ENCODE data around the gene TPSAB1.
"Not testable (repeated sequence)": the region's sequence is repeated elsewhere in the genome, so short reads cannot be mapped to it uniquely, and the experiment has no call there.

The TPSAB1 gene

GRCh38 chr16:1265826-1266225 is 25.3 kb downstream of the TPSAB1 start:
- H3K4me3 ChIP-seq (replicated peaks in 1 of 2; ENCODE audit: low read depth in 2 of 2, low read length in 2 of 2), result no peak overlapping the region
- DNase-seq (ENCODE audit: low read depth in 2 of 2), result no peak
- TF ChIP-seq, protein P1, sequence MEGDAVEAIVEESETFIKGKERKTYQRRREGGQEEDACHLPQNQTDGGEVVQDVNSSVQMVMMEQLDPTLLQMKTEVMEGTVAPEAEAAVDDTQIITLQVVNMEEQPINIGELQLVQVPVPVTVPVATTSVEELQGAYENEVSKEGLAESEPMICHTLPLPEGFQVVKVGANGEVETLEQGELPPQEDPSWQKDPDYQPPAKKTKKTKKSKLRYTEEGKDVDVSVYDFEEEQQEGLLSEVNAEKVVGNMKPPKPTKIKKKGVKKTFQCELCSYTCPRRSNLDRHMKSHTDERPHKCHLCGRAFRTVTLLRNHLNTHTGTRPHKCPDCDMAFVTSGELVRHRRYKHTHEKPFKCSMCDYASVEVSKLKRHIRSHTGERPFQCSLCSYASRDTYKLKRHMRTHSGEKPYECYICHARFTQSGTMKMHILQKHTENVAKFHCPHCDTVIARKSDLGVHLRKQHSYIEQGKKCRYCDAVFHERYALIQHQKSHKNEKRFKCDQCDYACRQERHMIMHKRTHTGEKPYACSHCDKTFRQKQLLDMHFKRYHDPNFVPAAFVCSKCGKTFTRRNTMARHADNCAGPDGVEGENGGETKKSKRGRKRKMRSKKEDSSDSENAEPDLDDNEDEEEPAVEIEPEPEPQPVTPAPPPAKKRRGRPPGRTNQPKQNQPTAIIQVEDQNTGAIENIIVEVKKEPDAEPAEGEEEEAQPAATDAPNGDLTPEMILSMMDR (IDR thresholded peaks at IDR 0.05; ENCODE audit: low read depth, low read length), result no peak

GRCh38 chr16:1269418-1269817 is 28.9 kb downstream of the TPSAB1 start:
- H3K4me3 ChIP-seq (replicated peaks in 1 of 2; ENCODE audit: low read depth in 2 of 2, low read length in 2 of 2); DNase-seq (ENCODE audit: low read depth in 2 of 2): not testable (repeated sequence)

GRCh38 chr16:1271380-1271723 is 30.8 kb downstream of the TPSAB1 start:
- TF ChIP-seq, protein P1 (IDR thresholded peaks at IDR 0.05; ENCODE audit: low read depth, low read length), result no peak
- no peak for DNase-seq (ENCODE audit: low read depth in 2 of 2)
- no peak overlapping the region for H3K4me3 ChIP-seq (replicated peaks in 1 of 2; ENCODE audit: low read depth in 2 of 2, low read length in 2 of 2)

- H3K4me3 ChIP-seq (replicated peaks in 1 of 2; ENCODE audit: low read depth in 2 of 2, low read length in 2 of 2), result not testable (repeated sequence)
- peak in 1 of 2 donors; percentile 41 for DNase-seq (ENCODE audit: low read depth in 2 of 2)
These were observed 31.4 kb downstream of the TPSAB1 start for GRCh38 chr16:1271724-1272413.

GRCh38 chr16:1272453-1273198 is 32.1 kb downstream of the TPSAB1 start:
- H3K4me3 ChIP-seq (replicated peaks in 1 of 2; ENCODE audit: low read depth in 2 of 2, low read length in 2 of 2), result no peak overlapping the region
- TF ChIP-seq, protein P1 (IDR thresholded peaks at IDR 0.05; ENCODE audit: low read depth, low read length), result no peak
- DNase-seq (ENCODE audit: low read depth in 2 of 2), result no peak

- no peak overlapping the region for H3K4me3 ChIP-seq (replicated peaks in 1 of 2; ENCODE audit: low read depth in 2 of 2, low read length in 2 of 2)
- no peak for DNase-seq (ENCODE audit: low read depth in 2 of 2)
- TF ChIP-seq, protein P1 (IDR thresholded peaks at IDR 0.05; ENCODE audit: low read depth, low read length), result no peak
These were observed 33.3 kb downstream of the TPSAB1 start for GRCh38 chr16:1273816-1274215.

GRCh38 chr16:1274767-1275166 is 34.3 kb downstream of the TPSAB1 start:
- no peak for DNase-seq (ENCODE audit: low read depth in 2 of 2)
- H3K4me3 ChIP-seq (replicated peaks in 1 of 2; ENCODE audit: low read depth in 2 of 2, low read length in 2 of 2), result no peak overlapping the region
- TF ChIP-seq, protein P1 (IDR thresholded peaks at IDR 0.05; ENCODE audit: low read depth, low read length), result no peak
